Prostate gland (tissue), 2 donors: ENCODE measurements around the gene FGFBP1.

Experiments used
- POLR2AphosphoS5 ChIP-seq: sonication (generic); formaldehyde crosslinking; IDR thresholded peaks from one replicate; pipeline ENCODE4 v1.6.1; 2017; ENCODE audit warnings: antibody characterized with exemption
- TF ChIP-seq, protein P1 (sequence below), 4 experiments: fragments of 200-600 bp in 2 of 4; fragments of 450-650 bp in 2 of 4; sonication (generic) in 2 of 4; IDR thresholded peaks; 1 replicate in 3 of 4; 2 replicates in 1 of 4; pipeline ENCODE4 v1.5.1; 2016 to 2019; ENCODE audit warnings: antibody characterized with exemption in 4 of 4, mild to moderate bottlenecking in 2 of 4, moderate library complexity in 2 of 4

- TF ChIP-seq, protein P1, sequence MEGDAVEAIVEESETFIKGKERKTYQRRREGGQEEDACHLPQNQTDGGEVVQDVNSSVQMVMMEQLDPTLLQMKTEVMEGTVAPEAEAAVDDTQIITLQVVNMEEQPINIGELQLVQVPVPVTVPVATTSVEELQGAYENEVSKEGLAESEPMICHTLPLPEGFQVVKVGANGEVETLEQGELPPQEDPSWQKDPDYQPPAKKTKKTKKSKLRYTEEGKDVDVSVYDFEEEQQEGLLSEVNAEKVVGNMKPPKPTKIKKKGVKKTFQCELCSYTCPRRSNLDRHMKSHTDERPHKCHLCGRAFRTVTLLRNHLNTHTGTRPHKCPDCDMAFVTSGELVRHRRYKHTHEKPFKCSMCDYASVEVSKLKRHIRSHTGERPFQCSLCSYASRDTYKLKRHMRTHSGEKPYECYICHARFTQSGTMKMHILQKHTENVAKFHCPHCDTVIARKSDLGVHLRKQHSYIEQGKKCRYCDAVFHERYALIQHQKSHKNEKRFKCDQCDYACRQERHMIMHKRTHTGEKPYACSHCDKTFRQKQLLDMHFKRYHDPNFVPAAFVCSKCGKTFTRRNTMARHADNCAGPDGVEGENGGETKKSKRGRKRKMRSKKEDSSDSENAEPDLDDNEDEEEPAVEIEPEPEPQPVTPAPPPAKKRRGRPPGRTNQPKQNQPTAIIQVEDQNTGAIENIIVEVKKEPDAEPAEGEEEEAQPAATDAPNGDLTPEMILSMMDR (IDR thresholded peaks at IDR 0.05) = no peak
- no peak for TF ChIP-seq POLR2AphosphoS5
Observed at GRCh38 chr4:15899511-15899910, 39.0 kb downstream of the FGFBP1 start.
